DMS53 treated with DMSO at 0.1 percent for 48 hours (cell line): ENCODE measurements around the gene NT5E.

Source experiments
- DNase-seq: peaks from one replicate; lab custom pipeline; 2025; ENCODE audit not compliant: unreplicated experiment; lab: John Stamatoyannopoulos, UW

NT5E gene

GRCh38 chr6:85421181-85421580, 28.7 kb upstream of the NT5E start:
- DNase-seq: no peak

DNA sequence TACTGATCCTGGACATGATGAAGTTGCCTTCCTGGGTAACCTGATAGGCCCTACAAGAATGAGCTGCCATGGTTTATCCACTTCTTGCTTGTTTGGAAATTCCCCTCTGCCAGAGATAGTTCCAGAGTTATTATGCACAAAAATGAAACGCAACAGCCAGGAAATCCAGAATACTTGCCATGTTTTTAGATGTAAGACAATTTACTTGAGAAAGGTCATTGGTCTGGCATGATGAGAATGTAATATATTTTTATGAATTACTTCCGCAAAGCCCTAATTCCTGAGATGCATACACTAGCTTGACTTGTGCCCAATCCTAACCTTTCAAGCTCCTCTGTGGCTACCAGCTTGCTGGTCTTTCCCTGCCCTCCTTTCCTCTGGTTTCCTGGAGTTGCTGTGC, 27.9 kb upstream of the NT5E start:
- DNase-seq: no peak

DNA sequence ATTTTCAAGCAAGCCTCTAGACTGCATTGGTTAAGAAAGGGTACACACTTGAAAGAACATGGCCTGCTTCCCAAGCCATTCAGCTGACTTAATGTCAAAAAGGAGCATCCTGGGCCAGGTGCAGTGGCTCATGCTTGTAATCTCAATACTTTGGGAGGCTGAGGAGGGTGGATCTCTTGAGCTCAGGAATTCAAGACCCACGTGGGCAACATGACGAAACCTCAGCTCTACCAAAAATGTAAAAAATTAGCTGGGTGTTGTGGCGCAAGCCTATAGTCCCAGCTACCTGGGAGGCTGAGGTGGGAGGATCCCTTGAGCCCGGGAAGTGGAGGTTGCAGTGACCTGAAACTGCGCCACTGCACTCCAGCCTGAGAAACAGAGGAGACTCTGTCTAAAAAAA, 26.9 kb upstream of the NT5E start:
- DNase-seq: no peak

DNA sequence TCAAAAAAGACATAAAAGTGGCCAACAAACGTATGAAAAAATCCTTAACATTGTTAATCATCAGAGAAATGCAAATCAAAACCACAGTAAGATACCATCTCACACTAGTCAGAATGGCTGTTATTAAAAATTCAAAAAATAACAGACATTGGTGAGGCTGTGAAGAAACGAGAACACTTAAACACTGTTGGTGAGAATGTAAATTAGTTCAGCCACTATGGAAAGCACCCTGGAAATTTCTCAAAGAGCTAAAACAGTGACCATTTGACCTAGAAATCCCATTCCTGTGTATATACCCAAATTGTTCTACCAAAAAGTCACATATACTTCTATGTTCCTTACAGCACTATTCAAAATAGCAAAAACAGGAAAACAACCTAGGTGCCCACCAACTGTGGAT, 24.9 kb upstream of the NT5E start:
- DNase-seq: no peak

DNA sequence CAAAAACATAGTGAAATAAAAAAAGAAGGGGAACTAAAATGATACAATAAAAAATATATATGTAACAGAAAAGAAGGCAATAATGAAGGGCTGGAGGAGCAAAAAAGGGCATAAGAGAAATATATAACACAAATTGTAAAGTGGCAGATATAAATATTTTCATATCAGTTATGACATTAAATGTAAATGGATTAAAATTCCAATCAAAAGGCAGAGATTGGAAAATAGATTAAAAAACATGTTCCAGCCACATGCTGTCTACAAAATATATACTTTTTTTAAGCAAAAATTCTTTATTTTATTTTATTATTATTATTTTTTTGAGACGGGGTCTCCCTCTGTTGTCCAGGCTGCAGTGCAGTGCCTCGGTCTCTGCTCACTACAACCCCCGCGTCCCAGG, 23.9 kb upstream of the NT5E start:
- DNase-seq: no peak

DNA sequence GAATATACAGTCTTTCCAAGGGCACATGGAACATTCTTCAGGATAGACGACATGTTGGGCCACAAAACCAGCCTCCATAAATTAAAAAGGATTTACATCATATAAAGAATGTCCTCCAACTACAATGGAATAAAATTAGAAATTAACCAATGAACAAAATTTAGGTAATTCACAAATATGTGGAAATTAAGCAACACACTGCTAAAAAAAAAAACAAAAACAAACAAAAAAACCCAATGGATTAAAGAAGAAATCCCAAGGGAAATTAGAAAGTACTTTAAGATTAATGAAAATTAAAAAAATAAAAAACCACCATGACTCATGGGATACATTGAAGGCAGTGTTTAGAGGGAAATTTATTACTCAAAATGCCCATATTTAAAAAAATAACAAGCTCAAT, 21.4 kb upstream of the NT5E start:
- no peak for DNase-seq

GRCh38 chr6:85429346-85429745, 20.5 kb upstream of the NT5E start:
- DNase-seq: no peak

- no peak for DNase-seq
Measured at GRCh38 chr6:85431271-85431670, 18.6 kb upstream of the NT5E start.

DNA sequence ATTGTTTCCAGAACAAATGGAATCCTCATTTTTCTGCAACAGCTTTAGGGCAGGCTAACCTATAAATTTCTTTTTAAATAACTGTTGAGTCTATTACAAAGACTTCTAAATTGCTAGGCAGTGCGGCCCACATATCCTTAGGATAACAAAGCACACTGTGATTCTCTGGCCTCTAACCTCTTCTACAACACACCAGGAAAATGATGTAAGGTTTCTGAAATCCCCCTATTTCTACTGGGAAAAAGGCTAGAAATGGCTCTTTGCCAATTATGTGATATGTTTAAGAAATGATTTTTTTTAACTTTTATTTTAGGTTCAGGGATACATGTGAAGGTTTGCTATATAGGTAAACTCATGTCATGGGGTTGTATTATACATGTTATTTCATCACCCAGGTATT, 17.3 kb upstream of the NT5E start:
- no peak for DNase-seq

GRCh38 chr6:85435851-85436250, 14.0 kb upstream of the NT5E start:
- DNase-seq: no peak

DNA sequence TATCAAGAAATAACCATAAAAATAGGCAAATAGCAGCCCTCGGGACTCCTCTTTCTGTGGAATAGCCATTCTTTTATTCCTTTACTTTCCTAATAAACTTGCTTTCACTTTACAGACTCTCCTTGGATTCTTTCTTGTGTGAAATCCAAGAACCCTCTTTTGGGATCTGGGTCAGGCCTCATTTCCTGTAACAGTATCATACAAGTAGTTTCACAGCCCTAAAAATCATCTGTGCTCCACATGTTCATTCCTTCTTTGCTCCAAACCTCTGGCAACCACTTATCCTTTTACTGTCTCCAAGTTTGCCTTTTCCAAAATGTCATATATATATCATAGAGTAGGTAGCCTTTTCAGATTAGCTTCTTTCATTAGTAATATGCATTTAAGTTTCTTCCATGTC, 13.5 kb upstream of the NT5E start:
- no peak for DNase-seq

DNA sequence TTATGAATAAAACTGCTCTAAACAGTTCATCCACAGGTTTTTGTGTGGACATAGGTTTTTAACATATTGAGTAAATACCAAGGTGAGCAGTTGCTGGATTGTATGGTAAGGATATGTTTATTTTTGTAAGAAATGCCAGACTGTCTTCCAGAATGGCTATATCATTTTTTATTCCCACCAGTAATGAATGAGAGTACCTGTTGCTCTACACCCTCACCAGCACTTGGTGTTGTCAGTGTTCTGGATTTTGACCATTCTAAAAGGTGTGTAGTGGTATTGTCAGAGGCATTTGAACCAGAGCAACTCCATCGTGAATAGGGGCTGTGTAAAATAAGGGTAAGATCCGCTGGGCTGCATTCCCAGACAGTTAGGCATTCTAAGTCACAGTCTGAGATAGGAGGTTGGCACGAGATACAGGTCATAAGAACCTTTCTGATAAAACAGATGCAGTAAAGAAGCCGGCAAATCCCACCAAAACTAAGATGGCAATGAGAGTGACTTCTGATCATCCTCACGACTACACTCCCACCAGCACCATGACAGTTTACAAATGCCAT, 12.9 kb upstream of the NT5E start:
- no peak for DNase-seq

GRCh38 chr6:85443349-85444117, 6.3 kb upstream of the NT5E start:
- DNase-seq: no peak

GRCh38 chr6:85449388-85449817, 480 bp upstream of the NT5E start:
- DNase-seq: no peak

DNA sequence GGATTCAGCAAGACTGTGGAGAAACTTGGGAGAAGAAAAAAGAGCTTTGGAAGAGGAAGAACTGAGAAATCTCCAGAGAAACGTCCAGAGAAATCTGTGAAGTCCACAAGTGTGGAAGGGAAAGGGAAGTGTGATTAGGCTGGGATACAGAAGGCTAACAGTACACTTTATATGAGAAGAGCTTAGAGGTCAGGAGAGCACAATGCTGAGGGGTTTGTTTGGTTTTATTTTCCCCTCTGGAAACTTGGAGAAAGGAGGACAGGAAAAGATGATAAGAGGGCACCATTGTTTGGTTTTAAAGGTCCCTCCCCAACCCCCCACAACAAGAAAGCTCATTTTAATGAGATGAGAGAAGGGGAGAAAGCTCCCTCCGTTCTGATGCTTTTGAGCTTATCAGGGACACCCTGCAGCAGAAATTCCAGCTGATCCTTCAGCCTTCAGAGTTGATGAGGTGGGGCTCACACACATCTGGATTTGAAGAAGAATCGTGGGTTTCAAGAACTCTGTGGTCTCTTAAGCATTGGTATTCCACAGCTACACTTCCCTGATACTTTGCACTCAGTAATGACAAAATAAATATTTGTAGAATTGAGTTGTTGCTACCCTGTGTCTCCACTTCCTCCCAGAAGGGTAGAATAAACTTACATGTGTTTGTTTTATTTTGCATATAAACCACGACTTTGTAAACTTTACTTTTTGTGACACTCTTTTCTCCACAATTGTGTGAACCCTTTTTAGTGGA, 1.9 kb downstream of the NT5E start:
- peak; percentile 7 for DNase-seq

DNA sequence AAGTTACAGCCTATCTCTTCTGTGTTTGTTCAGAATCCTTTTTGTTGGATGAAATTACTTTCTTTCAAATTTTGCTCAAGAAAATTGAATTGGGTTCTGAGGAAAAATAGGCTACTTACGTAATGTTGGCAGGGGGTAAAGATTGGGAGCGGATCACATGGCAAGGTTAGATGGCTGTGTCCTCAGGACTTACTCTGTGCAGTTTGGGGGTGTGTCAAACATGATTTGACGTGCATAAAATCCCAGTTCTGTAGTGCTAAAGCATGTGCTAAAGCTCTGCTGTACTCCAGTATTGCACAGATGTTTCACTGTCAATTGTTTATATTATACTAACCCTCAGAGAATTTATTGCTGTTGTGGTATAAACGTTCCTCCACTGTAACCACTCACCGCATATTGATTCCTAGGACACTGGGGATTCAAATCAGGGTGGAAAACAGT, 2.6 kb downstream of the NT5E start:
- DNase-seq: no peak

GRCh38 chr6:85453052-85453451, 3.2 kb downstream of the NT5E start:
- DNase-seq: no peak

- no peak for DNase-seq
Measured at GRCh38 chr6:85453490-85453889, 3.6 kb downstream of the NT5E start.

- DNase-seq: no peak
Measured at GRCh38 chr6:85455471-85456026, 5.7 kb downstream of the NT5E start.

DNA sequence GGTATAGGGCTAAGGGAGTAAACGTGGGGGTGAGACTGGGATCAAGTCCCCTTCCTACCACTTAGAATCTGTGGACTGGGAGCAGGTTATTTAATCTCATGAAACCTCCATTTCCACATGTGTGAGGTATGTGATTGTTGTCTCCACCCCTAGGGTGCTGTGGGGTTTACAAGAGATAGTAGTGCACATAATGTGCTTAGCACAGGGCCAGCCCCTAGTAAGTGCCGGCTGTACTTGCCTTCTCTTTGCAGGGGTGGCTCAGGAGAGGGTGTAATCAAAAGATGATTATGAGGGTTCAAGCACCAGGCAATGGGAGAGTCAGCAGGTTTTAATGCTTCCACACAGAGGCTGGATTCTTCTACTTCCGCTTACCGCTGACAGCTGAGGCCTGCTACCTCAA, 6.9 kb downstream of the NT5E start:
- no peak for DNase-seq

GRCh38 chr6:85458184-85458583, 8.3 kb downstream of the NT5E start:
- DNase-seq: no peak

DNA sequence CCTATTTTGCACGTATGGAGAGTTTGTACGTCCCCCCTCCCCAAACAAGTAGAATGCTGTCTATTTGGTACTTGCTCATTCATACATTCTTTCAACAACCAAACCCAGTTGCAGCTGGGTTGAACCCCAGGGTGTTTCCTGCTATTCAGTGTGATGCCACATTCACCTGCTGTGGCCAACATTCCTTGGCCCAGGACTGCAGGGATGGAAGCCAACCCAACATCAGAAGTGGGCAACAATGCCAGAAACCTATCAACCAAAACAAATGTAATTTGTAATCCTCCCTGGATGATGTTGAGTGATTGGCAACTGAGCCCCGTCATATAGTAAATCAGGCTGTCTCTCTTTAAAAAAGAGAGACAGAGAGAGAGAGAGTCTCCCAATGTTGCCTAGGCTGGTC, 8.9 kb downstream of the NT5E start:
- no peak for DNase-seq
